Gastroesophageal sphincter (tissue), 3 donors: Measurements from ENCODE around the gene MINDY4.

Source experiments
- CTCF ChIP-seq, 4 experiments: fragments of 200-600 bp in 2 of 4; fragments of 450-650 bp in 2 of 4; sonication (generic) in 1 of 4; IDR thresholded peaks; one replicate each; pipeline ENCODE4 v1.5.1; 2017 to 2019; ENCODE audit warnings: antibody characterized with exemption in 4 of 4, mild to moderate bottlenecking in 2 of 4, moderate library complexity in 2 of 4
- POLR2AphosphoS5 ChIP-seq: sonication (generic); formaldehyde crosslinking; IDR thresholded peaks from one replicate; pipeline ENCODE4 v1.6.1; 2017; ENCODE audit warnings: antibody characterized with exemption

- no peak for TF ChIP-seq CTCF (IDR thresholded peaks at IDR 0.05)
- TF ChIP-seq POLR2AphosphoS5, result no peak
Measured at GRCh38 chr7:30841801-30842541, 70.8 kb downstream of the MINDY4 start.
